GM23338 (cell line): ENCODE measurements around the gene APBB1. TPM values are rescaled to one million over a fixed set of nuclear protein-coding genes. Genes with fewer than 3 reads are reported as not detected.

Experiments
- ATAC-seq: fragments of 200-7000 bp; cut with Tn5 transposase; 3 replicates; pipeline ENCODE4 v1.9.1; 2020
- DNase-seq: peaks from one replicate; pipeline ENCODE4 v3.0.0-alpha.2; 2015; ENCODE audit warnings: low spot score
- H2AFZ ChIP-seq: fragments of 200-600 bp; sonication (generic); 2 replicates; pipeline ENCODE4 v1.8.0; 2016; ENCODE audit warnings: antibody characterized with exemption, mild to moderate bottlenecking, moderate library complexity
- H3F3A ChIP-seq: fragments of 200-600 bp; sonication (generic); replicated peaks from 2 replicates; pipeline ENCODE4 v1.8.0; 2017; ENCODE audit warnings: antibody characterized with exemption, mixed run types, low read depth
- H3K27ac ChIP-seq: fragments of 200-600 bp; sonication (generic); 2 replicates; pipeline ENCODE4 v1.6.1; 2016; ENCODE audit warnings: low read depth
- H3K27me3 ChIP-seq: fragments of 200-600 bp; sonication (generic); 2 replicates; pipeline ENCODE4 v1.8.0; 2016; ENCODE audit warnings: mild to moderate bottlenecking, mixed run types, moderate library complexity; ENCODE audit not compliant: insufficient read depth
- H3K36me3 ChIP-seq: fragments of 200-600 bp; sonication (generic); 2 replicates; pipeline ENCODE4 v1.8.0; 2016; ENCODE audit warnings: mild to moderate bottlenecking; ENCODE audit not compliant: insufficient read depth
- H3K4me1 ChIP-seq: fragments of 200-600 bp; sonication (generic); 2 replicates; pipeline ENCODE4 v1.8.0; 2016; ENCODE audit warnings: mild to moderate bottlenecking, moderate library complexity; ENCODE audit not compliant: insufficient read depth
- H3K4me2 ChIP-seq: fragments of 200-600 bp; sonication (generic); 2 replicates; pipeline ENCODE4 v1.7.1; 2017; ENCODE audit warnings: mixed run types
- H3K4me3 ChIP-seq: fragments of 200-600 bp; sonication (generic); 2 replicates; pipeline ENCODE4 v1.6.1; 2016; ENCODE audit warnings: mixed run types
- H3K79me2 ChIP-seq: fragments of 200-600 bp; sonication (generic); replicated peaks from 2 replicates; pipeline ENCODE4 v1.8.0; 2017; ENCODE audit warnings: mild to moderate bottlenecking; ENCODE audit not compliant: insufficient read depth
- H3K9me2 ChIP-seq: fragments of 200-600 bp; sonication (generic); 2 replicates; pipeline ENCODE4 v1.8.0; 2017; ENCODE audit not compliant: insufficient read depth
- H4K20me1 ChIP-seq: fragments of 200-600 bp; sonication (generic); replicated peaks from 2 replicates; pipeline ENCODE4 v1.8.0; 2017; ENCODE audit warnings: mild to moderate bottlenecking; ENCODE audit not compliant: insufficient read depth
- H3K27ac Mint-ChIP-seq: 2 replicates; pipeline ENCODE4 v1.8.0; 2020; ENCODE audit warnings: inconsistent platforms, mild to moderate bottlenecking, moderate library complexity, mixed read lengths
- H3K27me3 Mint-ChIP-seq: 3 replicates; pipeline ENCODE4 v1.8.0; 2022; ENCODE audit warnings: low read depth, mild to moderate bottlenecking, moderate library complexity, mixed read lengths, inconsistent platforms; ENCODE audit not compliant: insufficient read depth, poor library complexity
- H3K36me3 Mint-ChIP-seq: 3 replicates; pipeline ENCODE4 v1.8.0; 2021; ENCODE audit warnings: low read depth, mild to moderate bottlenecking, inconsistent platforms, moderate library complexity, mixed read lengths
- H3K4me1 Mint-ChIP-seq: 3 replicates; pipeline ENCODE4 v1.8.0; 2020; ENCODE audit warnings: mild to moderate bottlenecking, inconsistent platforms, mixed read lengths
- H3K4me3 Mint-ChIP-seq: 3 replicates; pipeline ENCODE4 v1.8.0; 2021; ENCODE audit warnings: moderate library complexity, mild to moderate bottlenecking, inconsistent platforms, mixed read lengths
- H3K9me3 Mint-ChIP-seq: 3 replicates; pipeline ENCODE4 v1.8.0; 2020; ENCODE audit warnings: moderate library complexity, mild to moderate bottlenecking, inconsistent platforms, mixed read lengths
- CREB1 ChIP-seq: fragments of 250-450 bp; sonication (Bioruptor Pico); IDR thresholded peaks from 2 replicates; pipeline ENCODE4 v1.5.0; 2020; ENCODE audit warnings: low read depth, mild to moderate bottlenecking, moderate library complexity
- CTCF ChIP-seq, 2 experiments: fragments of 200-600 bp in 1 of 2; sonication (generic) in 1 of 2; conservative IDR thresholded peaks; 2 replicates each; pipeline versions ENCODE4 v1.5.1 to v1.6.1; 2016 to 2017; ENCODE audit warnings: antibody characterized with exemption in 2 of 2, low read depth in 2 of 2, mild to moderate bottlenecking in 2 of 2, moderate library complexity in 1 of 2
- EZH2 ChIP-seq: fragments of 200-600 bp; sonication (generic); IDR thresholded peaks from one replicate; pipeline ENCODE4 v1.8.0; 2017; ENCODE audit warnings: antibody characterized with exemption, mild to moderate bottlenecking, low read depth; ENCODE audit not compliant: unreplicated experiment
- EZH2phosphoT487 ChIP-seq: fragments of 200-600 bp; sonication (generic); IDR thresholded peaks from one replicate; pipeline ENCODE4 v1.8.1; 2018; ENCODE audit warnings: antibody characterized with exemption; ENCODE audit not compliant: unreplicated experiment
- NANOG ChIP-seq: IDR thresholded peaks from 2 replicates; pipeline ENCODE4 v1.6.1; 2016; ENCODE audit warnings: antibody characterized with exemption, borderline replicate concordance
- POLR2AphosphoS5 ChIP-seq: IDR thresholded peaks from 2 replicates; pipeline ENCODE4 v1.6.1; 2016; ENCODE audit warnings: antibody characterized with exemption, low read depth
- ZNF114 ChIP-seq: fragments of 250-450 bp; sonication (Bioruptor Pico); IDR thresholded peaks from 2 replicates; pipeline ENCODE4 v1.5.0; 2020; ENCODE audit warnings: mild to moderate bottlenecking, moderate library complexity
- ZNF331 ChIP-seq: fragments of 250-450 bp; sonication (Bioruptor Pico); IDR thresholded peaks from 2 replicates; pipeline ENCODE4 v1.5.0; 2020; ENCODE audit warnings: low read depth, mild to moderate bottlenecking, moderate library complexity
- ZNF462 ChIP-seq: fragments of 250-450 bp; sonication (Bioruptor Pico); IDR thresholded peaks from 2 replicates; pipeline ENCODE4 v1.5.0; 2020; ENCODE audit warnings: mild to moderate bottlenecking, moderate library complexity
- polyA plus RNA-seq: library from polyadenylated mRNA; unstranded; fragments of >200 nt; fragmentation: Nextera tagmentation; extraction: Ambion mirVana; gene quantifications from 2 replicates; pipeline ENCODE4 v1.2.1, GENCODE V29; 2016
- total RNA-seq: library from RNA; depleted of rRNA; stranded (reverse); fragments of >200 nt; shearing (Covaris generic); gene quantifications from 2 replicates; pipeline ENCODE4 v1.2.3, GENCODE V29; 2014
- TF ChIP-seq, protein P1 (sequence below): IDR thresholded peaks from 2 replicates; pipeline ENCODE4 v1.6.1; 2016; ENCODE audit warnings: antibody characterized with exemption

Gene APBB1
- total and polyA plus RNA-seq, 2 experiments from 2014 or later: 10.6 to 24.7 TPM

DNA sequence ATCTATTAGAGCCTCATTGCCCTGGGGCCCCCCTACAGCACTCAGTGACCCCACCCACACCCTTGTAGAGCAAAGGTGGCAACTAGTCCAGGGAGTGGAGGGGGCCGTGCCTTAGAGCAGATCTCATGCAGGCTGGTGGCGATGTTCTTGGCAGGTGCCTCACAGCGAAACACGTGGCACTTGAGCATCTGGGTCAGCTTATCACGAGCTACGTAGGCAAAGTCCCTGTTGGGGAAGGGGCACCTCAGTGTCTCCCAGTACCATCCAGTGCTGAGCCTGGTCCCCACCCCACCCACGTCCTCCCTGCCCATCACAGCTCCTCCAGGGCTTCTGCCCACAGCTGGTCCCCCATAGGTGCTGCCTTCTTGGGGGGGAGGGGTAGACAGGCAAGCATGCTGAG, 17.4 kb downstream of the APBB1 start:
- Histone ChIP-seq H3K36me3 (no peaks in the 10 kb centered on the region), H3K9me2 (no peaks in the 10 kb centered on the region), H3K4me2 (no peak overlapping the region), H3F3A (no peaks in the 10 kb centered on the region), H4K20me1 (no peaks in the 10 kb centered on the region), H3K79me2 (no peaks in the 10 kb centered on the region), H3K4me1 (peaks cover 5% of the 10 kb centered on the region; the same call in 1 of the 2 replicates), H3K27me3 (no peaks in the 10 kb centered on the region), H3K4me3 (no peak overlapping the region), H3K27ac (no peak overlapping the region), H2AFZ (no peak overlapping the region)
- H3K9me3 Mint-ChIP-seq: no peaks in the 10 kb centered on the region
- peaks cover 16% of the 10 kb centered on the region for H3K4me1 Mint-ChIP-seq
- peaks cover 9% of the 10 kb centered on the region for H3K27me3 Mint-ChIP-seq
- no peaks in the 10 kb centered on the region; the same call in 2 of the 3 replicates for H3K36me3 Mint-ChIP-seq
- TF ChIP-seq NANOG (no peak), POLR2AphosphoS5 (no peak), CREB1 (no peak), ZNF331 (CRISPR knock-in tag) (no peak), ZNF462 (CRISPR knock-in tag) (no peak), EZH2phosphoT487 (no peak), CTCF (conservative IDR thresholded peaks at IDR 0.05; ENCODE audit: low read depth in 2 of 2) (no peak), EZH2 (no peak), ZNF114 (CRISPR knock-in tag) (no peak)
- TF ChIP-seq, protein P1, sequence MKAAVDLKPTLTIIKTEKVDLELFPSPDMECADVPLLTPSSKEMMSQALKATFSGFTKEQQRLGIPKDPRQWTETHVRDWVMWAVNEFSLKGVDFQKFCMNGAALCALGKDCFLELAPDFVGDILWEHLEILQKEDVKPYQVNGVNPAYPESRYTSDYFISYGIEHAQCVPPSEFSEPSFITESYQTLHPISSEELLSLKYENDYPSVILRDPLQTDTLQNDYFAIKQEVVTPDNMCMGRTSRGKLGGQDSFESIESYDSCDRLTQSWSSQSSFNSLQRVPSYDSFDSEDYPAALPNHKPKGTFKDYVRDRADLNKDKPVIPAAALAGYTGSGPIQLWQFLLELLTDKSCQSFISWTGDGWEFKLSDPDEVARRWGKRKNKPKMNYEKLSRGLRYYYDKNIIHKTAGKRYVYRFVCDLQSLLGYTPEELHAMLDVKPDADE: no peak
- no peak overlapping the region for H3K27ac Mint-ChIP-seq
- DNase-seq (no peak), ATAC-seq (no peak)
- no peak overlapping the region for H3K4me3 Mint-ChIP-seq
